NCI-H82 treated with DMSO at 0.1 percent for 48 hours (cell line): ENCODE measurements around the gene SUPT7L.
"Not testable (repeated sequence)": the region's sequence is repeated elsewhere in the genome, so short reads cannot be mapped to it uniquely, and the experiment has no call there.

Source experiments
- DNase-seq: peaks from one replicate; lab custom pipeline; 2025; ENCODE audit not compliant: unreplicated experiment; lab: John Stamatoyannopoulos, UW

Gene SUPT7L

GRCh38 chr2:27638709-27639108 is 24.7 kb downstream of the SUPT7L start:
- no peak for DNase-seq

- no peak for DNase-seq
Measured at GRCh38 chr2:27638037-27638637, 25.3 kb downstream of the SUPT7L start.

- no peak for DNase-seq
Measured at GRCh38 chr2:27636766-27637165, 26.6 kb downstream of the SUPT7L start.

DNA sequence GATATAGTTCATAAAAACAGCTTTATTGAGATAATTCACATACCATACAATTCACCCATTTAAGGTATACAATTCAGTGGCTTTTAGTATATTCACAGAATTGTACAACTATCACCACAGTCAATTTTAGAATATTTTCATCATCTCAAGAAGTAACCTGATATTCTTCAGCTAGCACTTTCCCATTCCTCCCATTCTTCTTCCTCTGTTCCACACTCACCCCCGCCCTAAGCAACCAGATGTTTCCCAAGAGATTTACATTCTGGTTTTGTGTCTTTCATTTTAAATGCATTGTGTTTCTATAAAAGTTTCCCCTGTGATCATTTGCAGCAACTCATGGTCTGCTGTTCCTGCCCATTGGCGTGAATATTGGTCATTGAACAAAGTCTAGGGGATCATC is 29.1 kb downstream of the SUPT7L start:
- no peak for DNase-seq

GRCh38 chr2:27630257-27630656 is 33.2 kb downstream of the SUPT7L start:
- DNase-seq = not testable (repeated sequence)

- DNase-seq = peak; percentile 63
Measured at GRCh38 chr2:27628767-27629709, 34.4 kb downstream of the SUPT7L start, which contains the start of the genes CCDC121 and GPN1. Gene CCDC121 (minus strand): TSS chr2:27629012. CDS start chr2:27627799, 1,213 bp downstream. Gene GPN1 (plus strand): TSS chr2:27629050. CDS start chr2:27629059, 9 bp downstream.

GRCh38 chr2:27627963-27628766 is 35.2 kb downstream of the SUPT7L start:
- DNase-seq = no peak

GRCh38 chr2:27626921-27627320 is 36.5 kb downstream of the SUPT7L start:
- peak; percentile 58 for DNase-seq

DNA sequence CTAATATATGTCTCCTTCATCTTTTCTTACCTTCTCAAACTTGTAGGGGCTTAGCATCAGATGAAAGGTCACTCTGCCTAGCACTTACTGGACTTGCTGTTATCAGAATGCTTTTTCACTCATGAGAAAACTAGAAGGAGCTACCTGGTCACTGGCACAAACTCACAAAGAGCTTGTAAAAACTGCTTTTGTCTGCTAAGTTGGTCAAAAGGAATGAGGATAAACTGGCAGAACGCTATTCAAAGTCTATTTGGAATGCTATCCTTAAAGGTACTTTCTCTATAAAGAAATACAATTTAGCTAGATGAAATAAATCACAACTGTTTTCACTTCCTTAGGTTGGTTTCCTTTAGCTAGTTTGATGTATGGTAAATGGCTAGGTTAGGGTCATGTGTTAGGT is 37.1 kb downstream of the SUPT7L start:
- DNase-seq = not testable (repeated sequence)

DNA sequence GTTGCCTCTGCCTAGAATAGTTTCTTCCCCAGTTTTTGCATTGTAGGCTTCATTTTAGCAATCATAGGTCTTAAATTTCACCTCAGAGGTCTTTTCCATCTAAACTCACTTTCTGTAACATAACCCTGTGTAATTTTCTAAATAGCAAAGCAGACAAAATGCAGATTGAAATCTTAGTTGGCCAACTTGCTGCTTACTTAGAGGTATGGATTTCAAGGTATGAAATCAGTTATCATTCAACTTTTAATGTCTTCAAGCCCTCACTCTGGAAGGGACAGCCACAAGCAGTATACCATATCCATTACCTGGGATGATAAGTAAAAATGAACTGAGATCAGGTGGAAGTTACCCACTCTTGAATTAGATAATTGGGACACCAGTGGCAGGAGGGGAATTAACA is 38.5 kb downstream of the SUPT7L start:
- no peak for DNase-seq

GRCh38 chr2:27622921-27623384 is 40.5 kb downstream of the SUPT7L start:
- DNase-seq = no peak

GRCh38 chr2:27621524-27621923 is 41.9 kb downstream of the SUPT7L start:
- DNase-seq = no peak

DNA sequence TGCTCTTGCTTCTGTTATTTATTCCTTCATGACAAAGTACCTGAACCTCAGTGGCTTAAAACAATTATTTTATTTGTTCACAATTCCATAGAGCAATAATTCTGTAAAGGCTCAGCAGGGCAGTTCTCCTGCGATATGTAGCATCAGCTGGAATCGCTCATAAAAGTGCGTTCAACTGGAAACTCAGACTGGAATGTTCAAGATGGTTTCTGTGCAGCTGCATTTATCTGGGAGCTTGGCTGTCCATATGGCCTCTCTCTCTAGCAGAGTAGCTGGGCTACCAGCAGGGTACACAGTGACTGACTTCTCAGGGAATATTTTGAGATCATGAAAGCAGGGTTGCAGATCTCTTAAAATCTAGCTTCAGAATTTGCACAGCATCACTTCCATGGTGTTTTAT is 48.1 kb downstream of the SUPT7L start:
- DNase-seq = no peak

- DNase-seq = no peak
Measured at GRCh38 chr2:27613985-27614384, 49.4 kb downstream of the SUPT7L start.

- DNase-seq = no peak
Measured at GRCh38 chr2:27606611-27607010, 56.8 kb downstream of the SUPT7L start.
